KMS-11 (cell line): ENCODE results near the gene CNPY4.

Experiments used
- H2AFZ ChIP-seq: fragments of 200-600 bp; sonication (generic); 2 replicates; pipeline ENCODE4 v1.6.1; 2016; ENCODE audit warnings: antibody characterized with exemption, mixed run types, low read depth
- H3K27ac ChIP-seq: fragments of 200-600 bp; sonication (generic); 2 replicates; pipeline ENCODE4 v1.6.1; 2016; ENCODE audit warnings: mild to moderate bottlenecking, mixed run types
- H3K27me3 ChIP-seq: fragments of 200-600 bp; sonication (generic); 2 replicates; pipeline ENCODE4 v1.6.1; 2017; ENCODE audit warnings: mild to moderate bottlenecking, low read depth, mixed run types, moderate library complexity; ENCODE audit not compliant: insufficient read depth
- H3K36me3 ChIP-seq: fragments of 200-600 bp; sonication (generic); 2 replicates; pipeline ENCODE4 v1.6.1; 2017; ENCODE audit warnings: mild to moderate bottlenecking, mixed run types; ENCODE audit not compliant: insufficient read depth
- H3K4me1 ChIP-seq: fragments of 200-600 bp; sonication (generic); 2 replicates; pipeline ENCODE4 v1.6.1; 2016; ENCODE audit warnings: mild to moderate bottlenecking, low read depth, mixed run types; ENCODE audit not compliant: poor library complexity, severe bottlenecking
- H3K4me2 ChIP-seq: fragments of 200-600 bp; sonication (generic); 2 replicates; pipeline ENCODE4 v1.7.0; 2016; ENCODE audit warnings: mild to moderate bottlenecking, mixed run types
- H3K4me3 ChIP-seq: fragments of 200-600 bp; sonication (generic); IDR thresholded peaks from 2 replicates; pipeline ENCODE4 v1.6.1; 2017; ENCODE audit warnings: low read depth, low read length, mixed read lengths; ENCODE audit not compliant: insufficient read depth
- H3K79me2 ChIP-seq: fragments of 200-600 bp; sonication (generic); 2 replicates; pipeline ENCODE4 v1.6.1; 2016; ENCODE audit warnings: low read depth, mixed run types; ENCODE audit not compliant: insufficient read depth
- H3K9ac ChIP-seq: fragments of 200-600 bp; sonication (generic); 2 replicates; pipeline ENCODE4 v1.6.1; 2016; ENCODE audit warnings: mild to moderate bottlenecking, mixed run types
- H4K20me1 ChIP-seq: fragments of 200-600 bp; sonication (generic); 2 replicates; pipeline ENCODE4 v1.6.1; 2016; ENCODE audit warnings: mild to moderate bottlenecking, mixed run types; ENCODE audit not compliant: insufficient read depth
- TF ChIP-seq, protein P1 (sequence below): fragments of 200-600 bp; sonication (generic); conservative IDR thresholded peaks from 2 replicates; pipeline ENCODE4 v1.6.1; 2017; ENCODE audit warnings: low read depth, mild to moderate bottlenecking, antibody characterized with exemption, low read length, moderate library complexity, mixed read lengths

The CNPY4 gene

DNA sequence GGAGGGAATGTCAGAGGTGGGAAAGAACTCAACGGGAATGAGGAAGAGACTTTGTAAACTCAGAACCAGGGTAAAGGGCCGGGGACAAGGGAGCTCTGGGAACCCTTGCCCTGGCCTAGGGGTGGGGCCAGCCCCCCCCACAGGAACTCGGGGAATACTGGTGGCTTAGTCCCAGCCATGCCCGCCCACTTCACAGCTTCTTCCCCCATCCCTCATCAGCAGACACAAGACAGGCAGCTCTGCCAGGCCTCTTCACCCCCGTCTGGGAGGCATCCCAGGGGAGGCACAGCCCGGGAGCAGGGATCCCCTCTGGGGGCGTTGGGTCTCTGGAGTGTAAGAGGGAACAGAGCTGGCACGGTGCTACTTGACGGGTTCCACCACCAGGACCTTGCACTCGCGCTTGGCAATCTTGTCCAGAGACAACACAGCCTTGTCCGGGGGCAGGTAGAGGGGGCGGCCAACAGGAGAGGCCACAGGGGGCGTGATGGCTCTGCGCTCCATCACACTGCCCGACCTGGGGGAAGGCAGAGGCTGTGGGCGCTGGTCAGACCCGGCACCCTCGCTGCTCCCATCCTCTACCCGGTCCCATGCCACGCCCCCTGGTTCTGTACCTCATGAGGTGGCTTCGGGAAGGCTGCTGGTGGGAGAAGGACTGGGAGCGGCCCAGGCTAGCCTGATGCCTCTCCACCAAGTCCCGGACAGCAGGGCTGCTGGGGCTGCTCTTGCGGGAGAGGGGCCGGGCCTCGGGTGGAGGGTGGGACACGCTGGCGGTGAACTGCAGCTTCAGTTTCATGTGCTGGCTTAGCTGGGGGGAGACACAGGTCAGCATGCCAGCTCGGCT is 35.4 kb downstream of the CNPY4 start:
- no peaks in the 10 kb centered on the region; the same call in 1 of the 2 replicates for H3K36me3 ChIP-seq
- H4K20me1 ChIP-seq = no peaks in the 10 kb centered on the region
- H3K27ac ChIP-seq = no peak overlapping the region
- TF ChIP-seq, protein P1, sequence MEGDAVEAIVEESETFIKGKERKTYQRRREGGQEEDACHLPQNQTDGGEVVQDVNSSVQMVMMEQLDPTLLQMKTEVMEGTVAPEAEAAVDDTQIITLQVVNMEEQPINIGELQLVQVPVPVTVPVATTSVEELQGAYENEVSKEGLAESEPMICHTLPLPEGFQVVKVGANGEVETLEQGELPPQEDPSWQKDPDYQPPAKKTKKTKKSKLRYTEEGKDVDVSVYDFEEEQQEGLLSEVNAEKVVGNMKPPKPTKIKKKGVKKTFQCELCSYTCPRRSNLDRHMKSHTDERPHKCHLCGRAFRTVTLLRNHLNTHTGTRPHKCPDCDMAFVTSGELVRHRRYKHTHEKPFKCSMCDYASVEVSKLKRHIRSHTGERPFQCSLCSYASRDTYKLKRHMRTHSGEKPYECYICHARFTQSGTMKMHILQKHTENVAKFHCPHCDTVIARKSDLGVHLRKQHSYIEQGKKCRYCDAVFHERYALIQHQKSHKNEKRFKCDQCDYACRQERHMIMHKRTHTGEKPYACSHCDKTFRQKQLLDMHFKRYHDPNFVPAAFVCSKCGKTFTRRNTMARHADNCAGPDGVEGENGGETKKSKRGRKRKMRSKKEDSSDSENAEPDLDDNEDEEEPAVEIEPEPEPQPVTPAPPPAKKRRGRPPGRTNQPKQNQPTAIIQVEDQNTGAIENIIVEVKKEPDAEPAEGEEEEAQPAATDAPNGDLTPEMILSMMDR = no peak
- no peaks in the 10 kb centered on the region for H3K27me3 ChIP-seq
- H3K9ac ChIP-seq = no peak overlapping the region
- peaks cover 22% of the 10 kb centered on the region for H3K4me1 ChIP-seq
- H3K4me2 ChIP-seq = no peak overlapping the region
- no peak overlapping the region for H2AFZ ChIP-seq
- no peak overlapping the region for H3K4me3 ChIP-seq
- no peaks in the 10 kb centered on the region; the same call in 1 of the 2 replicates for H3K79me2 ChIP-seq

DNA sequence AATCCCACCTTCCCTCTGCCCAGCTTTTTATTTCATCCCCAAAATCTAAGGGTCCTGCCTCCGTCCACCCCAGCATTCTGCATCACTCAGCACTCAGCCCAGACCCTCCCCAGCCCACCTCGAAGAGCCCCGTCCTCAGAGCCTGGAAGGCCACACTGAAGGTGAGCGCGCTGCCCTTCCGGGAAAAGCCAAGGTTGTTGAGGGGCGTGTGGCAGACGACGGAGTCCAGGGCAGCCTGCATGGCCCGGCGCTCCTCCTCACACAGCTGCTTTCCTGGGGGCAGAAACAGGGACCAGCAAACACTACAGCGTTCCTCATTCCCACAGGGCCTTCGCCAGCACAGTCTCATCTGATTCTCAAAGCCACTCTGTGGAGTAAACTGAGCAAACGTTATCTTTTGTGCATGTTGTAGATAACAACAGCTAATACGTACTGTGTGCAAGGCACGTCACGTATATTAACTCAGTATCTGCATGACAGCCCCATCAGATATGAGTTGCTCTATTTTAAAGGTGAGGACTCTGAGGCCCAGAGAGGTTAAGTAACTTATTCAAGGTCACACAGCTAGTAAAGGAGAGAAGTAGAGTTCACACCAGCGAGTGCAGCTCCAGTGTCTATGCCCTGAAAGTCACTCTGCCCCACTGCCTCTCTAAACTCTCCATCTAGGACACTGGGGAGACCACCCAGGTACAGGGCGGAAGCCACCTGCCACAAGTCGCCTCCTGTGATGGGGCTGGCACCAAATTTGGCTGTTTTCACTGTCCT is 36.3 kb downstream of the CNPY4 start:
- H3K9ac ChIP-seq = no peak overlapping the region
- no peaks in the 10 kb centered on the region for H4K20me1 ChIP-seq
- no peaks in the 10 kb centered on the region; the same call in 1 of the 2 replicates for H3K79me2 ChIP-seq
- H3K4me1 ChIP-seq = peaks cover 17% of the 10 kb centered on the region
- no peak overlapping the region for H3K4me3 ChIP-seq
- H3K4me2 ChIP-seq = no peak overlapping the region
- peaks cover 7% of the 10 kb centered on the region; the same call in 1 of the 2 replicates for H3K27me3 ChIP-seq
- no peak overlapping the region for H2AFZ ChIP-seq
- TF ChIP-seq, protein P1 = no peak
- no peaks in the 10 kb centered on the region; the same call in 1 of the 2 replicates for H3K36me3 ChIP-seq
- H3K27ac ChIP-seq = no peak overlapping the region

DNA sequence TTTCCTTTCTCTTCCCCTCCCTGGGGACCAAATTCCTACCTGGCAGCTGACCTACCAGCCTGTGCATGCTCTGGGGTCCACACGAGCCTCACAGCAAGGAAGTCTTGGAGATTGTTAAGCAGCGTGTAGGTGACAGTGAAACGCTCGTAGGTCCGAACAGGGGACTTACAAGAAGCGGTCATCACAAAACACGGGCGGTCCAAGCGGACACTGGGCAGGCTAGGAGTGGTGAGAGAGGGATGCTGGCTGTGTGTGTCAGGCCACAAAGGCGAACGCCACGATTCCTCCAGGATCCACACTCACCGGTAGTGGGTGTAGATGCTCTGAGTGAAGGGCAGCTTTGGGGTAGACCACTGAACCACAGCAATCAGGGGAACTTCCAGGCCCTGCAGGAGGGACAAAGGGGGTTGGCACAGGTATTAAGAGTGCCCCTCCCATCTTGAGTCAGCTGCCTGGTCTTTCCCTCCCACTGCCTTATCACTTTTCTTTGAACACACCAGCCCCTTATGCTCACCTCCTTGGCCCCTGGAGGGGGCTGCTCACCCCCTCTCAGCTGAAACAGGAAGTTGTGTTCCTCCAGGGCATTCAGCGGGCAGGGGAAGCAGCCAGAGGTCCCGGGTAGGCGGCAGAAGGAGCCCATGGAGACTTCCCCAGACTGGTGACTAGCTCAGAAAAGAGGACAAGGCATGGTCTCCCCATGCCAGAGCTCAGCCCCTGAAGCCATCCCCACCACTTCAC is 37.1 kb downstream of the CNPY4 start:
- H2AFZ ChIP-seq = no peak overlapping the region
- TF ChIP-seq, protein P1 = no peak
- H3K27ac ChIP-seq = no peak overlapping the region
- H3K9ac ChIP-seq = no peak overlapping the region
- H3K4me2 ChIP-seq = peak overlapping the region; percentile 90; the same call in 1 of the 2 replicates
- no peak overlapping the region for H3K4me3 ChIP-seq
- no peaks in the 10 kb centered on the region; the same call in 1 of the 2 replicates for H3K79me2 ChIP-seq
- H4K20me1 ChIP-seq = no peaks in the 10 kb centered on the region
- H3K27me3 ChIP-seq = peaks cover 13% of the 10 kb centered on the region; the same call in 1 of the 2 replicates
- H3K36me3 ChIP-seq = no peaks in the 10 kb centered on the region; the same call in 1 of the 2 replicates
- peaks cover 17% of the 10 kb centered on the region for H3K4me1 ChIP-seq

DNA sequence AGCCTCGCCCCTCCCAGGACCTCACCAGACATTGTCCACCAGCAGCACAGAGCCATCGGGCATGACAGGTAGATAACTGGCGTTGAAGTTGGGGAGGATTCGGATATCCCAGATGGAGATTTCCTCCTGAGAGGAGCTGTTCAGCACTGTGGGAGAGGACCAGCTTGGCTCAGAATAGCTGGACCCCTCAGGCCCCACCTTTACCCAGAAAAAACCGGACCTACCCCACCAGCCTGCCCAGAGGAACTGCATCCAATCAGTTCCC is 37.6 kb downstream of the CNPY4 start:
- H3K4me3 ChIP-seq = no peak overlapping the region
- TF ChIP-seq, protein P1 = no peak
- H3K79me2 ChIP-seq = no peaks in the 10 kb centered on the region; the same call in 1 of the 2 replicates
- H3K4me1 ChIP-seq = peaks cover 17% of the 10 kb centered on the region
- H3K27me3 ChIP-seq = peaks cover 18% of the 10 kb centered on the region
- H3K27ac ChIP-seq = no peak overlapping the region
- no peak overlapping the region for H2AFZ ChIP-seq
- peak overlapping the region; percentile 90; the same call in 1 of the 2 replicates for H3K4me2 ChIP-seq
- H3K36me3 ChIP-seq = no peaks in the 10 kb centered on the region; the same call in 1 of the 2 replicates
- H4K20me1 ChIP-seq = no peaks in the 10 kb centered on the region
- H3K9ac ChIP-seq = no peak overlapping the region
